Subcutaneous abdominal adipose tissue (tissue), 5 donors: ENCODE results near the gene LUC7L3.

Experiments
- H3K27ac ChIP-seq: one replicate; pipeline ENCODE4 v1.7.0; 2013; ENCODE audit warnings: low read depth, mild to moderate bottlenecking, inconsistent platforms, low read length, moderate library complexity
- H3K27me3 ChIP-seq, 5 donors: one replicate each; pipeline ENCODE4 v1.7.0; 2013; ENCODE audit warnings: low read length in 5 of 5, inconsistent platforms in 1 of 5; ENCODE audit not compliant: control insufficient read depth in 5 of 5, insufficient read depth in 4 of 5
- H3K36me3 ChIP-seq, 5 donors: one replicate each; pipeline ENCODE4 v1.7.0; 2013; ENCODE audit warnings: low read length in 5 of 5; ENCODE audit not compliant: control insufficient read depth in 5 of 5, insufficient read depth in 5 of 5
- H3K4me1 ChIP-seq, 5 donors: one replicate each; pipeline ENCODE4 v1.7.0; 2013; ENCODE audit warnings: low read length in 5 of 5, mild to moderate bottlenecking in 3 of 5, moderate library complexity in 1 of 5; ENCODE audit not compliant: control insufficient read depth in 5 of 5, insufficient read depth in 5 of 5
- H3K4me3 ChIP-seq, 5 donors: one replicate each; pipeline ENCODE4 v1.7.0; 2013; ENCODE audit warnings: low read length in 5 of 5, low read depth in 1 of 5
- H3K9ac ChIP-seq, 5 donors: one replicate each; pipeline ENCODE4 v1.7.0; 2013; ENCODE audit warnings: low read length in 5 of 5, mild to moderate bottlenecking in 4 of 5, moderate library complexity in 3 of 5
- H3K9me3 ChIP-seq, 5 donors: one replicate each; pipeline ENCODE4 v1.7.0; 2013; ENCODE audit warnings: low read length in 5 of 5; ENCODE audit not compliant: control insufficient read depth in 5 of 5
- donor health status: healthy.
- donor health status: healthy.
- donor health status: healthy.
- donor health status: healthy.
- donor health status: healthy.

The LUC7L3 gene

GRCh38 chr17:50728112-50728429, 8.7 kb downstream of the LUC7L3 start:
- no peak overlapping the region for H3K4me3 ChIP-seq
- no peaks in the 10 kb centered on the region for H3K9me3 ChIP-seq
- no peak overlapping the region for H3K27ac ChIP-seq
- H3K9ac ChIP-seq: no peak overlapping the region
- H3K36me3 ChIP-seq: no peaks in the 10 kb centered on the region
- peaks cover 3 to 49% (median 42%) of the 10 kb centered on the region in 5 donors for H3K4me1 ChIP-seq
- no peaks in the 10 kb centered on the region for H3K27me3 ChIP-seq

DNA sequence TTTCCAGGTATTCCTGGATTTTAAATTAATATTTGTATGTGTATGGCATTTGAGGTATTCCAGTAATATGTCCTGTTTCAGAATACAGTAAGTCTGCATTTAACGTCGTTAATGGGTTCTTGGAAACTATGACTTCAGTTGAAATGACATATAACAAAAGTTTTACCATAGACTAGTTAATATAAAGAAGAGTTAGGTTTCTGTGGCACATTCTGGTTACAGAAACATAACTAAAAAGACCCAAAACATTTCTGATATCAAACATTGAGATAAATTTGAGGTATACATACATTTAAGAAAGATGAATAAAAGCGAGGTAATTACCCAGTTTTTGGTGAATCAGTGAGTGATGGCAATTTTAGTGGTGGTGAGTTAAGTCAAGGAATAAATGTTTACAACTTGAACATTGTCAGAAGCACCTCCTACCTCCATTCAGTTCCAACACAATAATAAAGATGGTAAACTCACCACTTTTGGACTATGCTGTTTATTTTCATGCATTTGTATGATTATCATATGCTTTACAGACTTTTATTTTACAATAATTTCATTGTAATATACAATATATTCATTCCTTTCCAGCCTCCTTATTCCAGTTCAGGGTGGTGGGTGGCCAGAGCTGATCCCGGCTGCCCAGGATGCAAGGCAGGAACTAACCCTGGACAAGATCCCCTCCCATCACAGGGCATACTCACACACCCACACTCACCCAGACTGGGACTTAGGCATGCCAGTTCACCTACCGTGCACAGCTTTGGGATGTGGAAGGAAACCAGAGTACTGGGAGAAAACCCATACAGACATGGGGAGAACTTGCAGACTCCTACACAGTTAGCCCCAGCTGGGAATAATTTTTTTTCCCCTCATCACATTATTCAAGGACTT, 9.7 kb downstream of the LUC7L3 start:
- Histone ChIP-seq H3K9me3 (no peaks in the 10 kb centered on the region), H3K27ac (no peak overlapping the region), H3K9ac (no peak overlapping the region), H3K36me3 (no peaks in the 10 kb centered on the region), H3K4me1 (peaks cover 3 to 43% (median 38%) of the 10 kb centered on the region in 5 donors), H3K27me3 (no peaks in the 10 kb centered on the region), H3K4me3 (no peak overlapping the region)

GRCh38 chr17:50731575-50732460, 12.4 kb downstream of the LUC7L3 start:
- Histone ChIP-seq H3K4me1 (peaks cover 3 to 29% (median 26%) of the 10 kb centered on the region in 5 donors), H3K27ac (no peak overlapping the region), H3K9me3 (no peaks in the 10 kb centered on the region), H3K27me3 (no peaks in the 10 kb centered on the region), H3K9ac (peak overlapping the region in 1 of 5 donors; percentile 41), H3K36me3 (no peaks in the 10 kb centered on the region), H3K4me3 (no peak overlapping the region)

DNA sequence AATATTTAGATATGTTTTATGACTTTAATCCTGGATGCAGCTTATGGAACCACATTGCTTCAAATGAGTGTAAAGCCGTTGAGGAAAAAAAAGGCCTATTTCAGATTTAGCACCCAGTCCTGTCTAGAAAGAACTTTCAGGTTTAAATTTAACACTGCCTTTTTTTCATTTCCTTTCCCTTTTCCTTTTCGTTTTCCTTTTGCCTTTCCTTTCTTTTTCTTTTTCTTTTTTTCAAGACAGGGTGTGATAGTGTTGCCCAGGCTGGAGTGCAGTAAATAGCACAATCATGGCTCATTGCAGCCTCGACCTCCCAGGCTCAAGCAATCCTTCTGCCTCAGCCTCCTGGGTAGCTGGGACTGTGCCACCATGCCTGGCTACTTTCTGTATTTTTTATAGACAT, 15.9 kb downstream of the LUC7L3 start:
- peaks cover 3 to 20% (median 11%) of the 10 kb centered on the region in 5 donors for H3K4me1 ChIP-seq
- H3K36me3 ChIP-seq: peaks cover 7 to 29% (median 9%) of the 10 kb centered on the region in 5 donors
- H3K4me3 ChIP-seq: no peak overlapping the region
- H3K9me3 ChIP-seq: no peaks in the 10 kb centered on the region
- H3K27me3 ChIP-seq: no peaks in the 10 kb centered on the region
- H3K9ac ChIP-seq: no peak overlapping the region
- H3K27ac ChIP-seq: no peak overlapping the region

- no peak overlapping the region for H3K9ac ChIP-seq
- H3K9me3 ChIP-seq: no peaks in the 10 kb centered on the region
- H3K36me3 ChIP-seq: peaks cover 16 to 47% (median 27%) of the 10 kb centered on the region in 5 donors
- H3K27ac ChIP-seq: no peak overlapping the region
- peaks cover 0 to 13% (median 4%) of the 10 kb centered on the region in 5 donors for H3K4me1 ChIP-seq
- H3K4me3 ChIP-seq: no peak overlapping the region
- no peaks in the 10 kb centered on the region for H3K27me3 ChIP-seq
These were observed 17.8 kb downstream of the LUC7L3 start for GRCh38 chr17:50737118-50737698.

DNA sequence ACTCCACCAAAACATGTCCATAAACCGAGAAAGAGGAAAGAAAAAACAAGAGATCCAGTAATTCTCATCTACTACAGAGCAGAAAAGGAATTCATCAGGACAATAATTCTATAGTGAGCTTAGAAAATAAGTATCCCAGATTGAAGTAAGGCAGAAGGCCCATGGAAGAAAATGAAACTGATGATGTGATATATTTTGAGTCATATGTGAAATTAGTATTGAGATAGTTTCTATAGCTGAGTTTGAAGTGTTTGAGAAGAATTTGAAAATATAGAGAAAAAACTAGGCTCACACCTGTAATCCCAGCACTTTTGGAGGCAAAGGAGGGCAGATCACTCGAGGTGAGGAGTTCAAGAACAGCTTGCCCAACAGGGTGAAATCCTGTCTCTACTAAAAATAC, 19.7 kb downstream of the LUC7L3 start:
- Histone ChIP-seq H3K27me3 (no peaks in the 10 kb centered on the region), H3K9ac (peak overlapping the region in 1 of 5 donors; percentile 20), H3K27ac (no peak overlapping the region), H3K9me3 (no peaks in the 10 kb centered on the region), H3K4me1 (peaks cover 0 to 7% (median 7%) of the 10 kb centered on the region in 5 donors), H3K36me3 (peaks cover 26 to 65% (median 42%) of the 10 kb centered on the region in 5 donors), H3K4me3 (no peak overlapping the region)

DNA sequence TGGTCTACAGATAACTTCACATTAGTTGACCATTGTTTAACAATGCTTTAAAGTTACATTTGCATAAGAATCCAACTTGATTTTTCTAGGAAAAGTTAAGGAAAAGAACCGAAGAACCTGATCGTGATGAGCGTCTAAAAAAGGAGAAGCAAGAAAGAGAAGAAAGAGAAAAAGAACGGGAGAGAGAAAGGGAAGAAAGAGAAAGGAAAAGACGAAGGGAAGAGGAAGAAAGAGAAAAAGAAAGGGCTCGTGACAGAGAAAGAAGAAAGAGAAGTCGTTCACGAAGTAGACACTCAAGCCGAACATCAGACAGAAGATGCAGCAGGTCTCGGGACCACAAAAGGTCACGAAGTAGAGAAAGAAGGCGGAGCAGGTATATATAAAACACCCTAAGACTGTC, 26.2 kb downstream of the LUC7L3 start:
- Histone ChIP-seq H3K36me3 (peaks cover 62 to 90% (median 85%) of the 10 kb centered on the region in 5 donors), H3K4me1 (peaks cover 0 to 23% (median 7%) of the 10 kb centered on the region in 5 donors), H3K27me3 (no peaks in the 10 kb centered on the region), H3K27ac (no peak overlapping the region), H3K9ac (no peak overlapping the region), H3K9me3 (no peaks in the 10 kb centered on the region), H3K4me3 (no peak overlapping the region)

- Histone ChIP-seq H3K9ac (no peak overlapping the region), H3K36me3 (peaks cover 68 to 90% (median 83%) of the 10 kb centered on the region in 5 donors), H3K4me1 (peaks cover 0 to 17% (median 0%) of the 10 kb centered on the region in 5 donors), H3K9me3 (no peaks in the 10 kb centered on the region), H3K27me3 (no peaks in the 10 kb centered on the region), H3K27ac (peak overlapping the region; percentile 63), H3K4me3 (no peak overlapping the region)
These were observed 29.8 kb downstream of the LUC7L3 start for GRCh38 chr17:50749245-50749644.

DNA sequence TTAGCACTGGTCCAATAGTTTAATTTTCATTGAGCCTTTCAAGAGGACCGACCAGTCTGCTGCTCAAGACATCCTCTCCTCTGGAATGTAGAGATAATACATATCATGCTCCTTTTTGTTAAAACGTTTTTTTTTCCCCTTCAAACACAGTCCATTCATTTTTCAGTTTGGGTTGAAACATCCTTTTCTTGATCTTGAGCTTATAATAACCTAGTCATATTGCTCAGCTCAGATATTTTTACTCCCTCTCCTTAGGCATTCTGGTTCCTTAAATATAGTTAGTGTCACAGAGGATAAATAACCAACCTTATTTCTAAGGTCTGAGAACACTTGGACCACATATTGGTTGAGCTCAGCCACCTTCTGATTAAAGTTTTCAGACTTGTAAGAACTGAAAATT, 35.1 kb downstream of the LUC7L3 start:
- no peak overlapping the region for H3K27ac ChIP-seq
- peaks cover 0 to 2% (median 0%) of the 10 kb centered on the region in 5 donors for H3K4me1 ChIP-seq
- H3K27me3 ChIP-seq: no peaks in the 10 kb centered on the region
- no peak overlapping the region for H3K4me3 ChIP-seq
- peaks cover 35 to 59% (median 47%) of the 10 kb centered on the region in 5 donors for H3K36me3 ChIP-seq
- no peaks in the 10 kb centered on the region for H3K9me3 ChIP-seq
- no peak overlapping the region for H3K9ac ChIP-seq
